ENCODE results near the gene MMADHC.

MMADHC gene

DNA sequence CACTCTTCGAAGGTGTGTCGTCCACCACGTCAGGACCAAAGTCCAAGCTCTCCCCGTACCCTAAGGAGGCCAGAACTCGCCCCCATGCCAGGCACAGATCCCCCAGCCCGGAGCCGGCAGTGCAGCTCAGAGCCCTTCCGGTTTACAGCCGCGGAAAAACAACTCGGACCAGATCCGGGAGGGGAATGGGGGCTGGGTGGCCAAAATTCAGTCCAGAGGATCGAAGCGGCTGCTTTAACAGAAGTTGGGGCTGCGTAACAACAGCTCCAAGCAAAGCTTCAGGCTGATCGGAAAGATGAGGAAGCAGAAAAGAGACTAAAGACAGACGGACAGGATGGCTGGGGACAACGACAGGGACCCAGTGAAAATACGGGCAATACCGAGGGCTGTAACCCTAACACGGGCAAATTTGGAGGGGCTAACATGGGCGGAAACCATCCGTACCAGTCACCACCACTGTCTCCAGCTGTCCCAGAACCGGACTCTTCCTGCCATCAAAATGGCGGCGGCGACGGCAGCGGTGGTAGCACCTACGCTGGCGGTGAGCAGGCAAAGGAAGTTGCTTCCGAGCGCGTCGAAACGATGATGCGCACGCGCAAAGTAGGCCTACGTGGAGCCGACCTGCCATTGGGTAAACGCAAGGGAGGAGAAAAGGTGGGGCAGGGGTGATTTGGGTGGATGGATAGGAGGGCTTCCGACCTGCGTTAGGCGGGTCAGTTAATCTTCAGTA lies at the start of gene MMADHC:
Gene MMADHC (minus strand): TSS at position 556 of the 730 bp plus-strand sequence. CDS start 678 bp downstream, outside the sequence.
- peak; percentile 93 for DNase-seq

DNA sequence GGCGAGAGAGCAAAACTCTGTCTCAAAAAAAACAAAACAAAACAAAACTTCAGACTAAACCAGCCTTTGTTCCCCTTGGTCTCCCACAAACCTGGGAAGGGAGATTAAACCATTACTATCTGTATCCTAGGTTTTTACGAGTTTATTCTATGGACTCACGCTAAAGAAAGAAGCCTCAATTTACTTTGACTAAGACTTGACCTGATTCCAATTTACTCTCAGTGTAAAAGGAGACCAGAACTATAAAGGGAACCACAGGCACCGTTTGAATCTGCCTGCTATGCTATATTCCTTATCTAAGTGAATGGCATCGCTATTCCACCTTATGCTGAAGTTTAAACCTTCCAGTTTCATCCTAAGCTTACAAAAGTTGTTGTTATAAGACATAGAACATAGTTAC lies 46.5 kb upstream of the MMADHC start:
- DNase-seq = no peak

DNA sequence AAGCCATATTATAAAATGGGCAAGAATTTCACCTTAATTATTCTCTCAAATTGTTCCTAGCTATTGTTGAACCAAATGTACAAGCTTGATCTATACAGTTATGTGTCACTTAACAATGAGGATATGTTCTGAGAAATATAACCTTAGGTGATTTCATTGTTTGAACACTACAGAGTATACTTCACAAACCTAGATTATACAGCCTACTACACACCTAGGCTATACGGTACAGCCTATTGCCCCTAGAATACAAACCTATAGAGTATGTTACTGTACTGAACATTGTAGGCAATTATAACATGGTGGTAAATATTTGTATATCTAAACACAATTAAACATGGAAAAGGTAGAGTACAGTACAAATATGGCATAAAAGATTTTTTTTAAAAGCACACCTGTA lies 42.9 kb upstream of the MMADHC start:
- DNase-seq = no peak

DNA sequence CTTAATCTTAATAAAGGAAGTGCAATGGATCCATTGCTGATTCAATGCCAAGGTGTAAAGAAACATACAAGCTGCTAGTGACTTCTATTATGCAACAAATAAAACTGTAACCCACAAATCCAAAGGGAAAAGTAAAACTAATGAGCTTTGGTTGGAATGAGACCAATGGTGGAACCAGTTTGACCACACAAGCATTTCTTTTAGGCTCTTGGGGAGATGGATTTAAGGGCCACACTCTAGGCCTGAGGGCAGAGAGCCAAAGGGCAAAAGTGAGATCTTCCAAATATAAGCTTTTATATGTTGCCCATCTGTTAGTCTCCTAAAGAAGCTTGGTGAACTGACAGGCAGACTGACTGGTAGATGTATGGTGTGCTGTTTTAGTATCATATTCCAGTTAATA lies 41.5 kb upstream of the MMADHC start:
- DNase-seq = no peak

DNA sequence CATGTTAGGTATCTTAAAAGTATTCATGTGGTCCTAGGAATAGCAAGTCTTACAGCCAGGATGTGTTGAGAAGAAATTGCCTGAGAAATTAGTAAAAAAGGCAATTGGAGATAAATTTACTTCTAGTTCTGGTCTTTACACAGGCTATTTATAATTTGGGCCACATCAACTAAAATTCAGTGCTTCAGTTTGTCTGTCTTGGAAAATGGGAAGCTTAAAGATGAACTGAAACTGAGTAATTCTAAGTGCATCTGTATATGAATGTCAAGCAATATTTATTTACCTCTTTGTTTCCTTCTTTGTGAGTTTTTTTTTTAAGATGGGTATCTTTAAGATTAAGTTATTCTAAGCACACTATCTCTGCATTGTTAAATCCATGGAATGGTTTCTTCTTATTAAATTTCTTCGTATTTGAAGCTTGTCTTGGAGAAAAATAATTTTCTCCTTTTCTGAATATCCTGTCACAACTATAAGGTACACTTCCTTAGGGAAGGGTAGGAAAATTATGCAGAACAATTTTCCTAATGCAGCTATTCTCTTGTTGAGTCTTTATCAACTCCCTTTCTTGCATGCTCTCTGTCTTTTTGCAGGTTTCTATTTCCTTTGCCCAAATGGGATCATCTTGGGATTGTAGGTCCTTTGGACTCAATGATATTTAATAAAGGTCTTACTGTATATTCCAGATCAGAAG lies 39.7 kb upstream of the MMADHC start:
- no peak for DNase-seq

DNA sequence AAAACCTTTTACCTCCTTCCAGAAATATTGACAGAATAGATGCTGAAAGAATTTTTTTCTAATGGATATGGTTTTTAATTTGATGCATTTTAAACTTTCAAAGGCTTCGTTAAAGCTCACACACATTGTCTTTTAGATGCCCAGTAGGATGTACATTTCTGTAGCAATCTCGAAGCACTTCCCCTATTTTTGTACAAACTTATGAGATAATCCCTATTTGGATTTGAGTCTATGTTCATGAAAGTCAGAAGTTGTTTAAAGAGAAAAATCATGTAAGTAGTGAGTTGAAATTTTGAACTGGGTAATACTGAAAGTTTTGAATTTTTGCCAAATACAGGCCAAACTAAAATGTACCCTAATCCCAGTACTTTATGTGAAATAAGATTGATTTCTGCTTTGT lies 38.1 kb upstream of the MMADHC start:
- peak; percentile 3 for DNase-seq

DNA sequence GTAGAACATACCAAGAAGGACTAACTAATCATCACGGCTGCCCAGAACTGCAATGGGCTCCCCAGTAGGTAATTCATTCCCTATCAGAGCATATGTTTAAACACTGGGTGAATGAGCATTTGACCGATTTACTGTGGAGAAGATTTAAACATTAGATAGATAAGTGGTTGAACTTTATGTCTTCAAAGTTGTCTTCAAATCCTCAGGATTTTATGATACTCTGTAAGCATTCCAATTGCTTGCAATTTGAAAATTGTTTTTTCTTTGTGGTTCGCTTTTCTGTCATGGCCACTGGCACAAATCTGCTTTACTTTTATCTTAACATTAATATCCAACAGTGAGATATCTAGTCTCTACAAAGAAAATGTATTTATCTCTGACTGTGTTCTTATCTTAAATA lies 37.7 kb upstream of the MMADHC start:
- DNase-seq = no peak

DNA sequence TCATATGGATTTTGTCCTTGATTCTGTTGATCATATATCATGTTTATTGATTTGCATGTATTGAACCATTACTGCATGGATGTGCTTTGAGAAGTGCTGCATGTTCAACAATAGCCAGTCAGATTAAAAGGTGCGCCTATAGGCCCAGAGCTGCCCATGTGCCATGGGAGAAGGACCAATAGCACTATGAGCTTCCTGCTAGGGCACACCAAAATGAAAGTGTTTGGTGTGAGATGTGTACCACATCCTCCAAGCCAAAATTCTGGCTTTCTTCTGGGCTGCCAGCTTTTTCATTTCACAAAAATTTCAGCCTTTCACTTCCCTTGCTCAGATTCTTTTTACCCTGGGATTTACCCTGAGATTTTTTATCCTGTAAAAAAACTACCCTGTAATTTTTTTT lies 34.8 kb upstream of the MMADHC start:
- DNase-seq = no peak

DNA sequence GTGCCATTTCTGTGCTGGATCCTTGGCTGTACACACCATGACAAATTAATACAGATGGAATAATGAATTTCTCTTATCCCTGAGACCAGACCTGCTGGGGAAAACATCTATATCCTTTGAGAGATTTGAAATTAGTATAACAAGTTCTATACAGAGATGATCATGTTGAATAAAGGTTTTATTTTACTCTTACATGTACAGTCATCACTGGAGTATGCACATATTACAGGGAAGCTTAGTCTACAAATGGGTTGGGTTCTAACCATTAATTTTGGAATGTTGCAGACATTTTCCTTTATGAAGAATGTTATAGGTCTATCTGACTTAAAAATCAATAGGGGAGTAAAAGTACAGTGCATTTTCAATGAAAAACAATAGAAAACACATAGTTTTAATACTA lies 29.9 kb upstream of the MMADHC start:
- DNase-seq = no peak

DNA sequence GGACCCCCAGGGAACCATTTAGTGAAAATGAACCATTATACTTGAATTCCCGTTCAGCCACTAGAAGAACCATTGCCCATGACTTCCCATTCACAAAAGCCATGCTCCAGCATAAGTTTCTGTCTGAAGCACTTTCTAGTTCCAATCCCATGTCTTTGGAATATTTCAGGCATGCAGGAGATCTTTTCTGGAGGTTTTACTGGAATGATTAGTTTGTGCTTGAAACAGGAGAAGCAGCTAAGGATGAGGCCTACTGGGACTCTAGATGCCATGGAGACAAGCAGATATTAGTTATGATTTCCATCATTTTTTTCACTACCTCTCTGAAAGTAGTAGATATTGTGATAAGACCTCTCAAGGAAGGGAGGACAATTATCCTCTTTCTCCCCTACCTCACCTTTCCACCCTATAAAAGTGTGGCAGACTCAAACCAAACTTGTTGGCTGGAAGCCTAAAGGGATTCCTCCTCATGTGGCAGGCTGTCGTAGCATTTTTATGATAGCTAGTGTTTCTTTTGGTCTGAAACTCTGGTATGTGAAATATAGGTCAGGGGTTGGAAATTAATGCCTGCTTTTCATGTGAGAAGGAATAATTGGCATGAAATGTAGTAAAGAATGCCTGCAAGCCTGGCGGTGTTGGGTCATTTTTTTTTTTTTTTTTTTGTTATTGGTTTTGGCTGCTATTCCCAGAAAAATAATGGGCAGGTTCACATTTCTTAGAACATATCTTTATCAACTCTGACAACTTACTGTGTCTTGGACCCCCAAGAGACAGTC lies 29.3 kb upstream of the MMADHC start:
- DNase-seq = no peak

DNA sequence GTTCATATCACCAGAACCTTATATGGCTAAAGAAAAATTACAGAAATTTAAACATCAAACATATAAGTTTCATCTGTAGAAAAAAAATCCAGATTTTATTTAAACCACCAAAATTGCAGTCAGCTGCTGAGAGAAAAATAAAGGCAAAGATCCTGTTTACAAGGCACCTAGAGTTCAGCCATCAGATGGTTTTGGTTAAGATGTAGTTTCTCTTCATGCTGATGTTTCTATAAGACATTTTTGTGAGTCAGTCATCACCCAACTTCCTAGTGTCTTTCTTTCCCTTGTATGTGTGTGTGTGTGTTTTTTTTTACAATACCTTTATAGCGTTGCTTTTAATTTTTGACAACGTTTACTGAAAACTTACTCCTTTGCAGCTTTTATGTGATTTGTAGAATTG lies 26.1 kb upstream of the MMADHC start:
- DNase-seq = no peak

DNA sequence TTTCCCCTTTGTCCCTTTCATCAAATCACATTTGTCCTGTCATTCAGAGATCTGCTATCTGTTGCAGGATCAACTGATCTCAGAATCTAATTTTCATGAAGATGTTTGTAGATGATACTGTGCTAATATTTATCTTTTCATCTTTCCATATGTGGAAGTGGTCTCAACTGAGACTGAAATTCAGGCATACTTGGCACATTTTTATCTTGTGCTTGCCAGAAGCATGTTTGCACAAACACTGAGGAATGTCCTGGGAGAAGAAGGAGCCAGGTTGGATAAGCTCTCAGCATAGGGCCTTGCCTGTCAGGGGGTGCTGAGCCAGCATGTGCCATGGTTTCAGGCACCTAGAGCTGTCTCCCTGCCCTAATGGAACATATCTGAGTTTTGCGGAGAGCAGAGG lies 24.5 kb upstream of the MMADHC start:
- no peak for DNase-seq

DNA sequence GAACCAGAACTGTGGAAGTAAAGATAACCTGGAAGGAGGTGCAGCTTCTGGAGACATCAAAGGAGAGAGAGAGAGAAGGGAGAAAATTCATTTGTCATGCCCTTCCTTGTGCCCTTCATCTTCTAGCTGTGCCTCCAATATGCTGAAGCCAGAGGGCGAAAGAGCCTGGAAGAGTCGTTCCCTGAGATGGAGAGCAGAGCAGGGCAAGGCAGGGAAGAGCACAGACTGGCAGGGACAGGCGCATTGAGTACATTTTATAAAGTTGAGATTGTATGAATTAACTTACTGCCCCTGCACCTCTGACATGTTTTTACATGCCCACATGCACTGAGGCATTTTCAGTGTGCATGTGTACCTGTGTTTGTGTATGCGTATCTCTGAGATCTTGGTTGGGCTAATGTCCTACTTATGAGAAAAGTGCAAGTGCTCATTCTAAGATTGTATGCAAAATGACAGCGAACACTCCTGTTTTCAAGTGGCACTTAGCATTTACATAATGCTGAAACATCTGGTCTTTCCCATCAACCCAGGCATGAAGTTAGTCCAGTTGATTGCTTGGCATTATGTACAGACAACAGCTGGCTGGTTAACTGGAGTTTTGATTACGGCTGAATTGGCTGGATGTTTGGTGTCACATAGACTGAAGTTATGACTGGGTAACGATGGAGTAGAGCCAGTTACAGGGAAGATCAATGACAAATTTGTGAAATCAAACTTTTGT lies 23.7 kb upstream of the MMADHC start:
- DNase-seq = no peak

DNA sequence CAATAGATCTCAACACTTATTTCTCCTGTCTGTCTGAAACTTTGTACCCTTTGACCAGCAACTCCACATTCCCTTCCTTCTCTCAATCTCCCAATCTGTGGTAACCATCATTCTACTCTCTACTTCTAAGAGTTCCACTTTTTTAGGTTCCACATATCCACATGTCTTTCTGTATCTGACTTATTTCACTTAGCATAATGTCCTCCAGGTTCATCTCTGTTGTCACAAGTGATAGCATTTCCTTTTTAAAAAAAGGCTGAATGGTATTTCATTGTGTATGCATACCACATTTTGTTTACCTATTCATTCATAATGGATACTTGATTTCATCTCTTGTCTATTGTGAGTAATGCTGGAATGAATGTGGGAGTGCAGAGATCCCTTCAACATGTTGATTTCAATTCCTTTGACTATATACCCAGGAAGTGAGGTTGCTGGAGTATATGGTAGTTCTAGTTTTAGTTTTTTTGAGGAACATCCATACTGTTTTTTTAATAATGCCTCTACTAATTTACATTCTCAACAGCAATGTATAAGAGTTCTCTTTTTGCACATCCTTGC lies 18.8 kb upstream of the MMADHC start:
- DNase-seq = no peak

DNA sequence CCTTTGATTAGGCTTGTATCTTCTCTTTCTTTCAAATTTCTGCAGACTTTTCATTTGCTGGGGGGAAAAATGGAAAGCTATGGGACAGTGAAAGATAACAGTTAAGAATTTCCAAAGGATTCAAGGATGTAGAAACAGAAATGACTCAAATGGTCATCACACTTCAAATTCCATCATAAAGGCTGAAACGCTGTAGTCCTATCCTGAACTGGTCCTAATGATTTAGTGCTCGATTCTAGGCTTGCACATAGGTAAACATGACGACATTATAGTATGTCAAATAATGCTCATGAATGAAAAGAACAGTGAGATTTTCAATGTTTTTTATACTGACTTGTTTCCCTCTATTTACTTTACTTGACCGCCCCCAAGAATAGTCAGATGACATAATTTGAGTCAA lies 15.7 kb upstream of the MMADHC start:
- no peak for DNase-seq

DNA sequence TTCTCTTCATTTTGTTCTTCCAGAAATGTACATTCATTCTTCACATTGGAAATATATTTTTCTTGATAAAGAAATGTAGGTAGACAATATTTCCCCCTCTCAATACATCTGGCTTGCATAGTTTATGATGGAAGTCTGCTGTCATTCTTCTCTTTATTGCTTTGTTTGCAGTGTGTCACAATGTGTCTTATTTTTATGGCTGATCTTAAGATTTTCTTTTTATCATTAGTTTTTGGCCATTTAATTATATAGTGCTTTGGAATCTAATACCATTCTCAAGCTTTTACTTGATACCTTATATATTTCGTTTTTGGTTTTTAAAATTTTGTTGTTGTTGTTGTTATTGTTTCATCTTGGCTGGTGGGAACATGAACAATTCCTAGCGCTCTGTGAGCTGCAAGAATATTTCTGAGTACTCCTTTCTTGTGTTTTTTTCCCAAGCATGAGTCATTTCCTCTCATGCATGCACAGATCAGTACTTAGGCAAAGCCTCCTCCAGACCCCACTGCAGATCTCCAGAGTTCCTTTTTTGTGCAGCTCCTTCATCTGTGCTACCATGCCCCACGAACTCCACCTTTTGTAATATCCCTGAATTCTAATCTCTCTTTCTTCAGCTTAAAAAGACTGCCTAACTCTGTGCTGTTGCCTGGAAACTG lies 13.7 kb upstream of the MMADHC start:
- DNase-seq = no peak

DNA sequence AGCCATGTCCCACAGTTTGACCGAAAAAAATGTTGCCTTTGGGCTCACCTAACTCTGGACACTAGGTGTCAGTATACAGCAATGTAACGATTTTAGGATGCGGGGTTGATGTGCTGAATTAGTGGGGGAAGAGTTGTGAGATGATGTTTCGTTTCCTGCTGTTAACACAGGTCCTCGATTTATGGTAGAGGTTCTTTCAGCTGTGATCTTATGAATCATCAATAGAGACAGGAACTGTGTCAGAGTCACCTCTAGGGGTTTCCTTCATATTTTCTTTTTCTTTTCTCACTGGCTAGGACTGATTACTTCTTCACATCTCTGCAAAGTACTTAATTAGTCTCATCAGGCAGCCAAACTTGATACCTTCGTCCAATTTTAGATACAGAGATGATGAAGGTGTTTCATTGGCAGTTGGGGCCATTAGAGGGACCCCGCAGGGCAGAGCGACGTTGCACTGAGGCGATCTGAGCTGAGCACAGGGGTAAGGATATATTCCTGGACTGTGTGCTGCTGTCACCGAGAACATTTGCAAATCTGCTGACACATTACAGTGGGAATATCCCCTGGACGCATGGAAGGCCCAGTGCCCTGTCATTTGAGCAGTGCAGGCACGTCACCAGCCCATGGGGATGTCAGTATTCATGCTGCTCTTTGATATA lies 10.2 kb upstream of the MMADHC start:
- peak; percentile 69 for DNase-seq

DNA sequence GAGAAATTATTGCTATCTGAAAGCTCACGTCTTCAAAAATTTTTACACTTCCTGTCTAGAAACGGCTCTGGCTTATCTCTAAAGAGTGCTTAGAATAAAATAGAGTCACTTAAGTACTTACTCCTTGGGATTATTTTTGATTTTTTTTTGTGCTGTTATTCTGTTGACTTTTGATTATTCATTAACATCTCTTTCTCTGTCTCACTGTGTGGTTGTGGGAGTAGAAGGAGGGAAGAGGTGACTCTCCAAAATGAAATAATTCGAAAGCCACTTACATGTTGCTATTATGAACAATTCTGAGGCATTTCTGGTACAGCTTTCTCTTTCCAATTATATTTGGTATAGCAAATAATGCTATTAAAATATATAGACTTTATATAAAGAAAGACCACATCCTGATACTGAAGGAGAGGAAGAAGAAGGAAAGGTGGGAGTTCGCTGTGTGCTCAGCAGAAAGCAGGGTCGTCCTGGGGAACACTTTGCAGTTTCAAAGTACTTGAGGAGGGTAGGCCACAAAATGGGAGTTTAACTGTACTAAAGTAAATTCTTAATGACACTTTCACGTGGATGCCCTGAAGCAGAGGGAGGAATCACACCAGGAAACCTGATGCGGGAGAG lies 9.6 kb upstream of the MMADHC start:
- DNase-seq = no peak

DNA sequence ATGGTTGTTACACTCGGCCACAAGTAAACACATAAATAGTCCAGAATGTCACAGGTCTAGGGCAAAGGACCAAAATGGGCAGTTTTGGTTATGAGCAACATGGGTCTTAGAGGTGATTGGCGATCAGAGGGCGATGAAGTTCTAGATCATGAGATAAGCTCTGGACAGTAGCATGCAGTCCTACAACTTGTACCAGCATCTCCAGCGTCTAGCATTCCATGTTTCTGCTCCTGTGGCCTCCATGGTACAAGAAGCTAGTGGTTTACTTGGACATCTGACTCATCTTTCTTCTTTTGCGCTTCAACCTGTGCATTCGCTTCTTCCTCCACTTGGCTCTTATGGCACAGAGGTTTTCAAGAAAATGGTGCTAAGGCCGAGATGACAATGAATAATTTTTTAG lies 8.9 kb upstream of the MMADHC start:
- no peak for DNase-seq

DNA sequence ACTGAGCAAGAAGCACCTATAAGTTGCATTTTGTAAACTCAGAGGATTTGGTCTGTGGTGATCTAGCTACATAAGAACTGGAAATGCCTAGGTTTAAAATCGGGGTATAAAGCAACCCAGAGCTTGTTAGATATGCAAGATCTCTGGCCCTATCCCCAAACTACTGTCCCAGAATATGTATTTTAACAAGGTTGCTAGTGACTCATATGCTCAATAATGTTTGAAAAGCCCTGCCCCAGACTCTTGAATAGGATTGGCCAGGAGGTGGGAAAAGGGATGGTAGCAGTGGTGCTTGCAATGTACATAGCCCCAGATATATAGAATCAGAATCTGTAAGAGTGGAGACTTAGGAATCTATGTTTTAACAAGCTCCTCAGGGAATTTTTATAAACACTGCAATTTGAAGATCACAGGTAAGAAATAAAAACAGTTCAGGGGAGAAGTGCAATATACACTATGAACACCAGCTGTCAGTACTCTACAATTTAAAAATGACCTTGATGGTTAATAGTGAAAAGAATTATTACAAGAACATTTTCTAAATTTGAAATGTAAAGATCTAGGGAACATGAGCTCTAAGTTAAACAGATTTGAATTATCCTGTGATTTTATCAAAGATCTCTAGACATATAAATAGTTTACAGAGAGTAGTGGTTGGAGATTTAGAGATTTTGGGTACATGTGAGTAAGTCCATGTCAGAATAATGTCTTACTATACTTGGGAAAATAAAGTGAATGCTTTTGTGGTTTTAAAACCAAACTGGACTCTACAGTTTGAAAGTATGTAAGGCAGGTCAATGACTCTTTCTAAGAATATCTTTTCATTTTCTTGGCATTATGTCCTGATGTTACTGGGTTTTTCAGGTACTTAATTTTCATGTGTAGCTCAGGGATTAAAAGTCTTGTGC lies 7.7 kb upstream of the MMADHC start:
- no peak for DNase-seq

All from OCI-M1 (cell line).